Activated CD4-positive, CD25-positive, alpha-beta regulatory T cell treated with anti-CD3 and anti-CD28 coated beads, Interleukin-2, amount 50 U/mL, for 24 hours (primary cell): ENCODE results near the gene ANXA4.

ENCODE experiments used
- ATAC-seq, 2 donors: fragments of 150-1000 bp; cut with Tn5 transposase; one replicate each; pipeline ENCODE4 v1.10.0; 2021; ENCODE audit warnings: mild to moderate bottlenecking in 1 of 2, moderate library complexity in 1 of 2

ANXA4 gene

DNA sequence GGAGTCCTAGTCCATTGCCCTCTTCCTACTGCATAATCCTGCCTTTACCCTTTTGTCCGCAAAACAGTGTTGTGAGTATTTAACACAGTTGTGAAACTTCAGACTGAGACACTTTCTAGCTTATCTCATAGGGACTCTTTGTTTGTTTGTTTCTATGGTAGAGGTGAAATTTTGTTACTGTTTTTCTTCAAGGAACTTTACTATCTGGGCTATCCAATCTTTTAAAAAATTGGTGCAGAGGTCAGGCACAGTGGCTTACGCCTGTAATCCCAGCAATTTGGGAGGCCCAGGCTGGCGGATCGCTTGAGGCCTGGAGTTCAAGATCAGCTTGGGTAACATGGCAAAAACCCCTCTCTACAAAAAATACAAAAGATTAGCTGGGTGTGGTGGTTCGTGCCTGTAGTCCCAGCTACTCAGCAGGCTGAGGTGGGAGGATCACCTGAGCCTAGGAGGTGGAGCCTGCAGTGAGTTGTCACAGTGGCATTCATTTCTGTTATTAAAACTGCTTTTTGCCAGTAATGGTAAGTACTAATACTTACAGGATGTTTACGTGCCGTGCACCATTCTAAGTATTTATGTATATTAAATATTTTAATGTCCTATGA lies 106.4 kb downstream of the ANXA4 start:
- no peak for ATAC-seq

DNA sequence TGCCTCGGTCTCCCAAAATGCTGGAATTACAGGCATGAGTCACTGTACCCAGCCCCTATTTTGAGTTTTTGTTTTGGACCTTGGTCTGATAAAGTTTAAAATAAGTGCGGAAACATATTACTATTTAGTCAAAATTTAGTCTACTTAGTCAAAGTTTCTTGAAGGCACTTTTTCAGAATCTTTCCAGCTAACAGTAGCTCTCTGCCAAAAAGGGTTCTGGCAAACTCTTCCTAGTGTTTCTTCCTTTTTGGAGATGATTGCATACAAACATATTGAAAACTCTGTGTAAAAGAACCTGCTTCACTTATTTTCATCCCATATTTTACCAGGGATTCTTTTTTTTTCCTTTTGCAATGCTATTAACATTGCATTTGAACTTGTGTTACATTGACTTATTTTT lies 116.3 kb downstream of the ANXA4 start:
- ATAC-seq = no peak

DNA sequence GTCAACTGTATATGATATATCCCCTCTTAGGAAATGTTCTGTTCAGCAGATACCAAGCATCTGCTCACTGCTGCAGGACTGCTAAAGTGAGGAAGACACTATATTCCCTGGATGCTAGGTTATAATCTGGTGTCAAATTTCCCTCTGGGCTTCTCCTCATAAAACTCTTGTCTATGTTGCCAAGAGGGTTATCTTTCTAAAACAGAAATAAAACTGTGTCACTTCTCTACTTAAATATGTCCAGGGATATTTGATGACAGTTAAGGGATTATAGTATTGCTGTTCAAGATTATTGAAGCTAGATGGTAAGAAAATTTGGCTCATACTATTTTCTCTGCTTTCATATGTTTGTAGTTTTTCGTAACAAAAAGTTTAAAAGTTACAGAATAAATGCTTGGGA lies 121.4 kb downstream of the ANXA4 start:
- ATAC-seq = no peak
